Measurements from ENCODE around the gene VPS52. TPM values are rescaled to one million over a fixed set of nuclear protein-coding genes. Genes with fewer than 3 reads are reported as not detected.

The VPS52 gene
- total and polyA plus RNA-seq, 2 donors (not counting 1 experiment from before 2014, with no cell fraction given): 100 to 144 TPM

DNA sequence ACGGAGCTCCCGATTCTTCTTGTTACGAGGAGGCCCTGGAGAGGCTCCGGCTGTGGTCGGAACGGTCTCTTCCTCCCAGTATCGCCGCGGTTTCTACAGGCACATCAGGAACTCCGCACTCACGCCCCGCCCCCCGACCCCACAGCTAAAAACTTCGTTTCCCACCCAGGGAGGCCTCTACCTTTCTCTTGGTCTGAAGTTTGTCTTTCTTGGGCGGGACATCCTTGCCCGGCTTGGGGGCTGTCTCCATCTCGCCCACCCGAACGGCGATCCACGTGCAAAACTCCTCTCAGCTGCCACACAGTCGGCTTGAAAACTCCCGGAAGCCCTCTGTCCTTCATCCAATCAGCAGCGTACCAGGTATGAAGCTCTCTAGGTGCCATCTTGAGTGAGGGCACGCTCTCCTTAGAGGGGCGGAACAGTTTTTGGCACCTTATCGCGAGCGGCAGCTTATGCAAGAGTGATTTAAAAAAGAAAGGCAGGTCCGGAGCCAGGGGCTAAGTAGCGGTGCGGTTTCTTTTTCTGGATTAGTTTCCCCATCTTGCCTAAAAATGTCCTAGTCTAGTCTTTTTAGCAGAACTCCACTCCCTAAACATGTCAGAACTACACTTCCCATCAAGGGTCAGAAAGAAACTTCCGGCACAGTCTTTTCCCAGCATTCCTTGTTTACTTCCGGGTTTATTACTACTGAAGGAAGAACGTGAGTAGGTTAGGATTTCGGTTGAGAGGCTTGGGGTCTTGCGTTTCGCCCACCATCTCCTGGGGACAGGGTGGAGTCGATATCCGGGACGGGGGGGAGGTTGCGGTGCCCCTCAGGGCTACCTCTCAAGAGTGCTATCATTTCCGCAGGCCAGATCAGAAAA lies 17.5 kb upstream of the VPS52 start, which contains the start of the genes PFDN6 and WDR46:
TSS of gene PFDN6 (plus strand) at position 681 of the 863 bp plus-strand sequence. CDS start 256 bp downstream, outside the sequence.
TSS of gene WDR46 (minus strand) at position 319 of the 863 bp plus-strand sequence. CDS start at position 250, 69 bp downstream.
- peak within 1 kb of the TSS; percentile 86 for H3K27ac Mint-ChIP-seq
- WGBS (ENCODE audit: insufficient coverage): under 1% methylated on average over 38 of the region's 43 CpGs
- no peaks in the 10 kb centered on the region for H3K9me3 Mint-ChIP-seq (ENCODE audit: insufficient read depth)
- H3K27me3 Mint-ChIP-seq: no peaks in the 10 kb centered on the region
- intact Hi-C loops (cut with micrococcal nuclease): loop anchor here (1.0 to 2.0 kb wide), 10 partner anchors 10 to 121 kb away; partner anchors contain the start of genes B3GALT4, KIFC1, RPS18 and RXRB
- Histone ChIP-seq H2AFZ (ENCODE audit: insufficient read depth, low read depth, low read length, poor library complexity, severe bottlenecking) (peak within 1 kb of the TSS; percentile 96), H3K4me1 (ENCODE audit: control insufficient read depth in 2 of 2, insufficient read depth in 2 of 2, low read length in 2 of 2) (peaks cover 19 to 25% of the 10 kb centered on the region in 2 donors), H3K27ac (ENCODE audit: low read length in 2 of 2) (peak within 1 kb of the TSS; percentile 42 to 68), H3K79me2 (ENCODE audit: control insufficient read depth, insufficient read depth, low read length) (peaks cover 43% of the 10 kb centered on the region), H3K27me3 (replicated peaks in 1 of 4; ENCODE audit: control extremely low read depth in 1 of 4, control insufficient read depth in 3 of 4, insufficient read depth in 4 of 4, low read length in 3 of 4) (no peaks in the 10 kb centered on the region), H3K36me3 (replicated peaks in 1 of 2; ENCODE audit: control extremely low read depth in 1 of 2, control insufficient read depth in 1 of 2, extremely low read depth in 1 of 2, insufficient read depth in 2 of 2, low read length in 1 of 2) (peaks cover 0 to 52% of the 10 kb centered on the region in 2 experiments), H3K4me3 (ENCODE audit: control extremely low read depth in 1 of 5, extremely low read depth in 1 of 5, insufficient read depth in 1 of 5, low read depth in 2 of 5, low read length in 4 of 5) (peak within 1 kb of the TSS; percentile 78 to 99 (median 86)), H3K9me3 (ENCODE audit: control extremely low read depth in 1 of 3, control insufficient read depth in 2 of 3, insufficient read depth in 1 of 3, low read length in 2 of 3) (no peaks in the 10 kb centered on the region), H3K4me2 (replicated peaks; ENCODE audit: low read depth, low read length, poor library complexity, severe bottlenecking) (peak within 1 kb of the TSS; percentile 77), H3K9ac (ENCODE audit: low read length) (peak within 1 kb of the TSS; percentile 79), H4K20me1 (ENCODE audit: control insufficient read depth, insufficient read depth, low read length, poor library complexity, severe bottlenecking) (no peaks in the 10 kb centered on the region)
- POLR2A ChIA-PET: interaction anchor here (0.6 to 3.4 kb wide), 14 partner anchors 8 to 1018 kb away, joined by 3 to 39 read pairs (median 6); partner anchors contain the start of genes B3GALT4, RGL2, RPS18 and TAPBP
- TF ChIP-seq, protein P1, sequence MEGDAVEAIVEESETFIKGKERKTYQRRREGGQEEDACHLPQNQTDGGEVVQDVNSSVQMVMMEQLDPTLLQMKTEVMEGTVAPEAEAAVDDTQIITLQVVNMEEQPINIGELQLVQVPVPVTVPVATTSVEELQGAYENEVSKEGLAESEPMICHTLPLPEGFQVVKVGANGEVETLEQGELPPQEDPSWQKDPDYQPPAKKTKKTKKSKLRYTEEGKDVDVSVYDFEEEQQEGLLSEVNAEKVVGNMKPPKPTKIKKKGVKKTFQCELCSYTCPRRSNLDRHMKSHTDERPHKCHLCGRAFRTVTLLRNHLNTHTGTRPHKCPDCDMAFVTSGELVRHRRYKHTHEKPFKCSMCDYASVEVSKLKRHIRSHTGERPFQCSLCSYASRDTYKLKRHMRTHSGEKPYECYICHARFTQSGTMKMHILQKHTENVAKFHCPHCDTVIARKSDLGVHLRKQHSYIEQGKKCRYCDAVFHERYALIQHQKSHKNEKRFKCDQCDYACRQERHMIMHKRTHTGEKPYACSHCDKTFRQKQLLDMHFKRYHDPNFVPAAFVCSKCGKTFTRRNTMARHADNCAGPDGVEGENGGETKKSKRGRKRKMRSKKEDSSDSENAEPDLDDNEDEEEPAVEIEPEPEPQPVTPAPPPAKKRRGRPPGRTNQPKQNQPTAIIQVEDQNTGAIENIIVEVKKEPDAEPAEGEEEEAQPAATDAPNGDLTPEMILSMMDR (IDR thresholded peaks at IDR 0.05): no peak
- no peak for TF ChIP-seq EZH2 (IDR thresholded peaks at IDR 0.05; ENCODE audit: borderline replicate concordance, insufficient read depth, low read depth, low read length, poor library complexity, severe bottlenecking)
- CTCF ChIA-PET: interaction anchor here (0.9 to 2.6 kb wide), 13 partner anchors 10 to 143 kb away, joined by 3 to 17 read pairs (median 5); partner anchors contain the start of genes B3GALT4, RGL2, RPS18 and RXRB
- peak; percentile 96 for ATAC-seq (ENCODE audit: low read depth)
- DNase-seq: peak; percentile 93
- peak within 1 kb of the TSS; percentile 93 for H3K4me3 Mint-ChIP-seq
- peaks cover 38% of the 10 kb centered on the region for H3K4me1 Mint-ChIP-seq

All from B cell (primary cell).